Prostate gland (tissue), 2 donors: ENCODE measurements around the gene IL3RA.

ENCODE experiments used
- POLR2A ChIP-seq: fragments of 450-650 bp; IDR thresholded peaks from one replicate; pipeline ENCODE4 v1.6.1; 2016; ENCODE audit warnings: antibody characterized with exemption, mild to moderate bottlenecking
- TF ChIP-seq, protein P1 (sequence below), 4 experiments: fragments of 200-600 bp in 2 of 4; fragments of 450-650 bp in 2 of 4; sonication (generic) in 2 of 4; IDR thresholded peaks; 1 replicate in 3 of 4; 2 replicates in 1 of 4; pipeline ENCODE4 v1.5.1; 2016 to 2019; ENCODE audit warnings: antibody characterized with exemption in 4 of 4, mild to moderate bottlenecking in 2 of 4, moderate library complexity in 2 of 4

- TF ChIP-seq, protein P1, sequence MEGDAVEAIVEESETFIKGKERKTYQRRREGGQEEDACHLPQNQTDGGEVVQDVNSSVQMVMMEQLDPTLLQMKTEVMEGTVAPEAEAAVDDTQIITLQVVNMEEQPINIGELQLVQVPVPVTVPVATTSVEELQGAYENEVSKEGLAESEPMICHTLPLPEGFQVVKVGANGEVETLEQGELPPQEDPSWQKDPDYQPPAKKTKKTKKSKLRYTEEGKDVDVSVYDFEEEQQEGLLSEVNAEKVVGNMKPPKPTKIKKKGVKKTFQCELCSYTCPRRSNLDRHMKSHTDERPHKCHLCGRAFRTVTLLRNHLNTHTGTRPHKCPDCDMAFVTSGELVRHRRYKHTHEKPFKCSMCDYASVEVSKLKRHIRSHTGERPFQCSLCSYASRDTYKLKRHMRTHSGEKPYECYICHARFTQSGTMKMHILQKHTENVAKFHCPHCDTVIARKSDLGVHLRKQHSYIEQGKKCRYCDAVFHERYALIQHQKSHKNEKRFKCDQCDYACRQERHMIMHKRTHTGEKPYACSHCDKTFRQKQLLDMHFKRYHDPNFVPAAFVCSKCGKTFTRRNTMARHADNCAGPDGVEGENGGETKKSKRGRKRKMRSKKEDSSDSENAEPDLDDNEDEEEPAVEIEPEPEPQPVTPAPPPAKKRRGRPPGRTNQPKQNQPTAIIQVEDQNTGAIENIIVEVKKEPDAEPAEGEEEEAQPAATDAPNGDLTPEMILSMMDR (IDR thresholded peaks at IDR 0.05) = no peak
- TF ChIP-seq POLR2A = no peak
These were observed 70.5 kb downstream of the IL3RA start for GRCh38 chrX:1407035-1407434.
